Neural cell (in vitro differentiated cells): ENCODE data around the gene PSMD11. TPM values are rescaled to one million over a fixed set of nuclear protein-coding genes. Genes with fewer than 3 reads are reported as not detected.

Experiments
- H2AFZ ChIP-seq: fragments of 200-600, 300-800 bp; sonication (generic), shearing (Covaris generic); 2 replicates; pipeline ENCODE4 v1.6.0; 2014; ENCODE audit warnings: low read depth, mild to moderate bottlenecking, antibody characterized with exemption, low read length, moderate library complexity
- H3F3A ChIP-seq: fragments of 200-600 bp; shearing (Covaris generic); 2 replicates; pipeline ENCODE4 v1.6.1; 2016; ENCODE audit warnings: mild to moderate bottlenecking, moderate library complexity, mixed read lengths, antibody characterized with exemption, low read length; ENCODE audit not compliant: insufficient read depth, poor library complexity, severe bottlenecking
- H3K27ac ChIP-seq: fragments of 200-600, 300-800 bp; sonication (generic), shearing (Covaris generic); 2 replicates; pipeline ENCODE4 v1.5.1; 2014; ENCODE audit warnings: mild to moderate bottlenecking, low read length, moderate library complexity
- H3K27me3 ChIP-seq: fragments of 300-800, 200-600 bp; sonication (generic), shearing (Covaris generic); 2 replicates; pipeline ENCODE4 v1.6.0; 2014; ENCODE audit warnings: mild to moderate bottlenecking, low read depth, low read length, moderate library complexity; ENCODE audit not compliant: insufficient read depth
- H3K36me3 ChIP-seq: fragments of 300-800, 200-600 bp; sonication (generic), shearing (Covaris generic); 2 replicates; pipeline ENCODE4 v1.5.1; 2014; ENCODE audit warnings: mild to moderate bottlenecking, antibody characterized with exemption, low read length, moderate library complexity; ENCODE audit not compliant: insufficient read depth
- H3K4me2 ChIP-seq: fragments of 300-800, 200-600 bp; sonication (generic), shearing (Covaris generic); 2 replicates; pipeline ENCODE4 v1.6.0; 2014; ENCODE audit warnings: mild to moderate bottlenecking, low read length
- H3K4me3 ChIP-seq: fragments of 300-800, 200-600 bp; sonication (generic), shearing (Covaris generic); 2 replicates; pipeline ENCODE4 v1.5.1; 2014; ENCODE audit warnings: mild to moderate bottlenecking, low read length, moderate library complexity
- H3K79me2 ChIP-seq: fragments of 200-600 bp; shearing (Covaris generic); replicated peaks from 2 replicates; pipeline ENCODE4 v1.6.0; 2014; ENCODE audit warnings: mild to moderate bottlenecking, low read length, moderate library complexity; ENCODE audit not compliant: insufficient read depth
- H3K9ac ChIP-seq: fragments of 300-800, 200-600 bp; sonication (generic), shearing (Covaris generic); 2 replicates; pipeline ENCODE4 v1.6.1; 2016; ENCODE audit warnings: mild to moderate bottlenecking, low read length, mixed read lengths
- H3K9me2 ChIP-seq: fragments of 200-600 bp; shearing (Covaris generic); 2 replicates; pipeline ENCODE4 v1.6.1; 2016; ENCODE audit warnings: mild to moderate bottlenecking, low read length, mixed read lengths; ENCODE audit not compliant: insufficient read depth
- H3K9me3 ChIP-seq: fragments of 200-600, 300-800 bp; sonication (generic), shearing (Covaris generic); 2 replicates; pipeline ENCODE4 v1.6.1; 2016; ENCODE audit warnings: mild to moderate bottlenecking, mixed run types, low read length, moderate library complexity, mixed read lengths
- H4K20me1 ChIP-seq: fragments of 200-600 bp; shearing (Covaris generic); 2 replicates; pipeline ENCODE4 v1.6.1; 2016; ENCODE audit warnings: mild to moderate bottlenecking, mixed run types; ENCODE audit not compliant: insufficient read depth
- CTCF ChIP-seq: fragments of 450-650 bp; IDR thresholded peaks from 2 replicates; pipeline ENCODE4 v1.5.1; 2014; ENCODE audit warnings: antibody characterized with exemption, mild to moderate bottlenecking, moderate library complexity; ENCODE audit not compliant: poor library complexity, severe bottlenecking
- EP300 ChIP-seq: fragments of 450-650 bp; conservative IDR thresholded peaks from 2 replicates; pipeline ENCODE4 v1.6.1; 2014; ENCODE audit warnings: antibody characterized with exemption, mild to moderate bottlenecking, moderate library complexity; ENCODE audit not compliant: poor library complexity, severe bottlenecking
- EZH2 ChIP-seq: fragments of 200-600, 300-800 bp; shearing (Covaris generic), sonication (generic); IDR thresholded peaks from 2 replicates; pipeline ENCODE4 v1.6.1; 2014; ENCODE audit warnings: antibody characterized with exemption, low read length, borderline replicate concordance, mild to moderate bottlenecking; ENCODE audit not compliant: insufficient read depth, poor library complexity, severe bottlenecking
- MXI1 ChIP-seq: fragments of 450-650 bp; conservative IDR thresholded peaks from 2 replicates; pipeline ENCODE4 v1.6.1; 2014; ENCODE audit warnings: antibody characterized with exemption, mild to moderate bottlenecking; ENCODE audit not compliant: poor library complexity, severe bottlenecking
- POLR2AphosphoS5 ChIP-seq: IDR thresholded peaks from 2 replicates; pipeline ENCODE4 v1.6.1; 2012
- RAD21 ChIP-seq: fragments of 450-650 bp; conservative IDR thresholded peaks from 2 replicates; pipeline ENCODE4 v1.6.1; 2014; ENCODE audit warnings: antibody characterized with exemption, mild to moderate bottlenecking, moderate library complexity
- REST ChIP-seq: IDR thresholded peaks from 2 replicates; pipeline ENCODE4 v1.6.1; 2012; ENCODE audit warnings: borderline replicate concordance
- SMC3 ChIP-seq: fragments of 450-650 bp; conservative IDR thresholded peaks from 2 replicates; pipeline ENCODE4 v1.6.1; 2014; ENCODE audit warnings: antibody characterized with exemption, mild to moderate bottlenecking, moderate library complexity; ENCODE audit not compliant: poor library complexity
- TAF1 ChIP-seq: IDR thresholded peaks from 2 replicates; pipeline ENCODE4 v1.6.1; 2012; ENCODE audit warnings: low read depth
- polyA minus RNA-seq: library from RNA; depleted of rRNA, polyadenylated mRNA; stranded (reverse); fragments of >200 nt; gene quantifications from 2 replicates; pipeline ENCODE4 v1.2.3, GENCODE V29; 2014
- polyA plus RNA-seq: library from polyadenylated mRNA; depleted of rRNA; stranded (reverse); fragments of >200 nt; gene quantifications from 2 replicates; pipeline ENCODE4 v1.2.3, GENCODE V29; 2014

PSMD11 gene
- 43.9 and 54.1 TPM in 2 replicates for polyA plus RNA-seq
- polyA minus RNA-seq: 89.0 and 92.8 TPM in 2 replicates

- TF ChIP-seq SMC3 (no peak), RAD21 (peak; percentile 58), EP300 (peak; percentile 42), EZH2 (no peak), CTCF (peak; percentile 97), REST (peak; percentile 73), TAF1 (peak; percentile 74), POLR2AphosphoS5 (peak; percentile 87), MXI1 (peak; percentile 73)
- H3K27ac ChIP-seq: peak within 1 kb of the TSS; percentile 76
- no peaks in the 10 kb centered on the region for H3K9me3 ChIP-seq
- H3K36me3 ChIP-seq: peaks cover 6% of the 10 kb centered on the region
- peak within 1 kb of the TSS; percentile 98 for H3K4me3 ChIP-seq
- H4K20me1 ChIP-seq: no peaks in the 10 kb centered on the region
- H2AFZ ChIP-seq: peak within 1 kb of the TSS; percentile 56
- H3K9me2 ChIP-seq: no peaks in the 10 kb centered on the region
- H3K79me2 ChIP-seq: peaks cover 49% of the 10 kb centered on the region
- H3F3A ChIP-seq: no peaks in the 10 kb centered on the region
- no peaks in the 10 kb centered on the region for H3K27me3 ChIP-seq
- H3K9ac ChIP-seq: peak within 1 kb of the TSS; percentile 88
- peak within 1 kb of the TSS; percentile 81 for H3K4me2 ChIP-seq
Observed at GRCh38 chr17:32444301-32445073, at the start of gene PSMD11. Gene PSMD11, plus strand, starts transcription at chr17:32444510. Its CDS starts 14 bp downstream, at chr17:32444524.

GRCh38 chr17:32396343-32396742 is 48.0 kb upstream of the PSMD11 start:
- no peaks in the 10 kb centered on the region for H3K9me3 ChIP-seq
- H3K79me2 ChIP-seq: no peaks in the 10 kb centered on the region

More at GRCh38 chr17:32396343-32396742, 48.0 kb upstream of the PSMD11 start:
- Histone ChIP-seq H3K36me3 (no peaks in the 10 kb centered on the region), H3K4me3 (no peak overlapping the region), H3K9ac (no peak overlapping the region), H4K20me1 (no peaks in the 10 kb centered on the region), H3K27me3 (no peaks in the 10 kb centered on the region), H3F3A (no peaks in the 10 kb centered on the region), H3K4me2 (no peak overlapping the region), H3K27ac (no peak overlapping the region), H3K9me2 (no peaks in the 10 kb centered on the region), H2AFZ (no peak overlapping the region)
- TF ChIP-seq CTCF (no peak), POLR2AphosphoS5 (no peak), EP300 (no peak), TAF1 (no peak), EZH2 (no peak), RAD21 (no peak), MXI1 (no peak), REST (no peak), SMC3 (no peak)
